ENCODE data around the gene PEMT.
A peak's percentile ranks its signal among the peaks of the same experiment; 100 is the strongest.

The PEMT gene

GRCh38 chr17:17496189-17497064, 95.1 kb downstream of the PEMT start, which contains the start of gene RASD1 (continued):
- TF ChIP-seq PRDM10 (tag by site-specific recombination; IDR thresholded peaks at IDR 0.05), result no peak
- no peak for TF ChIP-seq ZNF658 (tag by site-specific recombination; IDR thresholded peaks at IDR 0.05)
- TF ChIP-seq ZBTB20 (tag by site-specific recombination; IDR thresholded peaks at IDR 0.05), result peak; percentile 53; the same call in 1 of the 2 replicates
- TF ChIP-seq PRDM1 (tag by site-specific recombination; IDR thresholded peaks at IDR 0.05), result no peak
- TF ChIP-seq ZNF792 (tag by site-specific recombination; IDR thresholded peaks at IDR 0.05), result no peak
- 0 out of 2 replicates have a peak, but pooled peaks have one; percentile 20 for TF ChIP-seq BCL11B (tag by site-specific recombination; IDR thresholded peaks at IDR 0.05; ENCODE audit: low read depth)
- TF ChIP-seq ZNF704 (tag by site-specific recombination; IDR thresholded peaks at IDR 0.05), result no peak
- TF ChIP-seq ZNF121 (tag by site-specific recombination; IDR thresholded peaks at IDR 0.05), result no peak
- TF ChIP-seq ZNF560 (tag by site-specific recombination; IDR thresholded peaks at IDR 0.05; ENCODE audit: borderline replicate concordance), result no peak
- TF ChIP-seq ZSCAN4 (tag by site-specific recombination; IDR thresholded peaks at IDR 0.05), result no peak
- peak; percentile 32; the same call in 1 of the 2 replicates for TF ChIP-seq ZNF629 (tag by site-specific recombination; IDR thresholded peaks at IDR 0.05)
- TF ChIP-seq ZNF169 (tag by site-specific recombination; IDR thresholded peaks at IDR 0.05), result no peak
- TF ChIP-seq ZNF785 (tag by site-specific recombination; IDR thresholded peaks at IDR 0.05), result no peak
- TF ChIP-seq ZNF610 (tag by site-specific recombination; IDR thresholded peaks at IDR 0.05; ENCODE audit: borderline replicate concordance), result no peak
- TF ChIP-seq ZBTB44 (tag by site-specific recombination; IDR thresholded peaks at IDR 0.05), result no peak
- TF ChIP-seq KLF17 (tag by site-specific recombination; IDR thresholded peaks at IDR 0.05), result no peak; the same call in 1 of the 2 replicates
- no peak for TF ChIP-seq ZNF140 (tag by site-specific recombination; IDR thresholded peaks at IDR 0.05)
- TF ChIP-seq ZNF280C (tag by site-specific recombination; IDR thresholded peaks at IDR 0.05), result no peak
- TF ChIP-seq PRDM4 (tag by site-specific recombination; IDR thresholded peaks at IDR 0.05), result no peak
- TF ChIP-seq ZNF747 (tag by site-specific recombination; IDR thresholded peaks at IDR 0.05), result no peak
- TF ChIP-seq ZNF624 (tag by site-specific recombination; IDR thresholded peaks at IDR 0.05), result no peak
- TF ChIP-seq ZNF133 (tag by site-specific recombination; IDR thresholded peaks at IDR 0.05), result no peak
- TF ChIP-seq ZNF404 (tag by site-specific recombination; IDR thresholded peaks at IDR 0.05), result no peak
- no peak for TF ChIP-seq ZNF362 (tag by site-specific recombination; IDR thresholded peaks at IDR 0.05)

Measured in HEK293 (cell line).